ENCODE results near the gene CALD1.

Gene CALD1, protein sequence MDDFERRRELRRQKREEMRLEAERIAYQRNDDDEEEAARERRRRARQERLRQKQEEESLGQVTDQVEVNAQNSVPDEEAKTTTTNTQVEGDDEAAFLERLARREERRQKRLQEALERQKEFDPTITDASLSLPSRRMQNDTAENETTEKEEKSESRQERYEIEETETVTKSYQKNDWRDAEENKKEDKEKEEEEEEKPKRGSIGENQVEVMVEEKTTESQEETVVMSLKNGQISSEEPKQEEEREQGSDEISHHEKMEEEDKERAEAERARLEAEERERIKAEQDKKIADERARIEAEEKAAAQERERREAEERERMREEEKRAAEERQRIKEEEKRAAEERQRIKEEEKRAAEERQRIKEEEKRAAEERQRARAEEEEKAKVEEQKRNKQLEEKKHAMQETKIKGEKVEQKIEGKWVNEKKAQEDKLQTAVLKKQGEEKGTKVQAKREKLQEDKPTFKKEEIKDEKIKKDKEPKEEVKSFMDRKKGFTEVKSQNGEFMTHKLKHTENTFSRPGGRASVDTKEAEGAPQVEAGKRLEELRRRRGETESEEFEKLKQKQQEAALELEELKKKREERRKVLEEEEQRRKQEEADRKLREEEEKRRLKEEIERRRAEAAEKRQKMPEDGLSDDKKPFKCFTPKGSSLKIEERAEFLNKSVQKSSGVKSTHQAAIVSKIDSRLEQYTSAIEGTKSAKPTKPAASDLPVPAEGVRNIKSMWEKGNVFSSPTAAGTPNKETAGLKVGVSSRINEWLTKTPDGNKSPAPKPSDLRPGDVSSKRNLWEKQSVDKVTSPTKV

DNA sequence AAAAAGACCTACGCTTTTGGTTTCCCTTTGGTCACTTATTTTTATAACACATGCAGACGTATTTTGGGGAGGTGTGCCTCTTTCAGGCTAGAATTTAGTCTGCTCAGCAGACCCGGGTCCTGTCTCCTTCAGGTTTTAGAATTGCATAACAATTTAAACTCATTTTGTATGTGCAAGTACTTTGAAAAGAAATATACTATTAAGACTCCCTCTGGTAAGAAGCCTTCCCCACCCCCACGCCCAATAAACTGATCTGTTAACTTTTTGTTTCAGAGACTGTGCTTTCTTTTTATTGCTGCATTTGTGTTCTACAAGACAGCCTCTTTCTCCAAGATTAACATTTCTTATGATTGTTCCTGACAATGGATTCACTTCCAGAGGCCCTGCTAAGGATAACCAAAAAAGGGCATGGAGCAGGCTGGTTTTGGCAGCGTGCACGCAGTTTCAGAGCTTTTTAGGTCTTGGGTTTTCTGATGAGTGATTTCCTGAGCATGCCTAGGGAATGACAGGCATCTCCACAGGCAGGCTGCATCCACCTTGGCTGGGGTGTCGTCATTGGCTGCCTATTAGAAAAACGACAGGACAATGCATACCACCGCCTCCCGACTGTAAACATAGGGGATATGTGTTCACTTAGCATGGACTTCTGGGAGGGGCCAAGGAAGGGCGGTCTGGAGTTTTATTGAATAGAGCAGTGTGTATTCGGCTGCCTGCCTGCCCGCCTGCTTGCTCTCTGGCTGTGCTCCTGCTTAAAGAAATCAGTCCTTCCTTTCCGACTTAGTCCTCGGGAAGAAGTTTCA lies at the start of gene CALD1:
Gene CALD1 (plus strand): TSS at position 694 of the 800 bp plus-strand sequence. CDS start 88,100 bp downstream, outside the sequence.
- DNase-seq (ENCODE audit: low read depth in 2 of 2), result no peak

DNA sequence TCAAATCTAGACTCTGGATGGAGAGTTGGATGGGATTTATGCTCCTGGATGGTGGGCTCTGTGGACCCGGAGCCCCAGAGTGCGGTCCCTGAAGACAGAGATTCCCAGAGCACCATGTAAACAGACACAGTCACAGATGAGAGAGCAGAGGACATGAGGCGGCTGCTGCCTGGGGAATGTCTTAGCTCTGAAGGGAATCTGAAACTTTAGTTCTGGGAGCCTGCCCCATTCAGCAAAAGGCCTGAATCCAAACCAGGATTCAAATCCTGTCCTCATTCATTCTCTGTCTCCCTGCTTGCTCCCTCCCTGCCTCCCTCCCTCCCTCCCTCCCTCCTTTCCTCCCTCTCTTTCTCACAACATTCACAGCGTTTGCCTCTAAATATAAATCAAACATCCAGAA lies 49.5 kb upstream of the CALD1 start:
- DNase-seq (ENCODE audit: low read depth in 2 of 2), result no peak

DNA sequence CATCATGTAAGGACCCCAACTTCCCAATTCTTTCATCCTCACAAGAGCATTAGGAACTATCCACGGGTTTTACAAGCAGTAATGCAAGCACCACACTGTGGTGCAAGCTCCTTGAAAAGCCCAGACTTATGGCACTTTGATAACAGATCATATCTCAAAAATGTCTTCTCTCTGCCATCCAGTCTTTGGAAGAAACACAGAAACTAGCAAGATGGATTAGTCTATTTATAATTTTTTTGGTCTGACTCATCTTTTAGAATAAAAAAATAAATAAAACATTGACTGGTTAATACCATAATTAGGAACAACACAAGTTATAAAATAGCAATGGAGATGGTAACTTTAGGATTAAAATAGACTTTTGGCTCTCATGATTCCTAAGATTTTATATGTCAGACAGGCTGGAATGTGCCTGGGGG lies 49.0 kb upstream of the CALD1 start:
- DNase-seq (ENCODE audit: low read depth in 2 of 2), result no peak

DNA sequence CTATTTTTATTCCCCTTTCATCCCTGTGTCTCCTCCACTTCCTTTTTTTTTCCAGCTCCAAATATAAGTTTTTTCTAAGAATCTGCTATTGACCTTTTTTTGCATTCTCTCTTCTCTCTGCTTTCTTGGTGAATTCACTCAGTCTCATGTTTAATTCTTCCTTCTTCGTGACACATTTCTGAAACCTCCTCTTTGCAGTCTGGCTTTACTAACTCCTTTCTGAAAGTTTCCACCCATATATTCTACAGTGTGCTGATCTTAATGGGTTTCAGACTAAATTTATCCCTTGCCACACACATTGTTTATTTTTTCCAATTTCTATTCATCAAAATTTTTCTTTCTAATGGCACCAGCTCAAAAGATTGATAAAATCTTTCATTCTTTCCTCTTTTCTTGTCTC lies 47.8 kb upstream of the CALD1 start:
- no peak for DNase-seq (ENCODE audit: low read depth in 2 of 2)

DNA sequence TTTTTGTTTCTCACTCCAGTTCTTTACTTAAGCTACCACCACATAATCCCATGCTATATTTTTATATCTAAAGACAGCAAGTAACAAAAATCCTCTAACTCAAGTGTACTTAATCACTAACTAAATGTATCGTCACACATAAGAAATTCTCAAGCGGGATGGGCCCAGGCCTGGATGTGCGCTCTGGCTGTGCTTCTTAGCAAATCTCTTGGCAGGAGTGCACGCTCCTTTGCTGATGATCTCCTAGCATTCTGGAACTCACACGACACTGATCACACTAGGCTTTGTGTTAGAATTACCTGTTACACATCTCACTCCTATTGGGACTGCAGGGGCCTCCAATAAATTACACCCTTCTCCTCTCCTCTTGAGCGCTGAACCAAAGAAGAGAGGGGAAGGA lies 46.7 kb upstream of the CALD1 start:
- no peak for DNase-seq (ENCODE audit: low read depth in 2 of 2)

DNA sequence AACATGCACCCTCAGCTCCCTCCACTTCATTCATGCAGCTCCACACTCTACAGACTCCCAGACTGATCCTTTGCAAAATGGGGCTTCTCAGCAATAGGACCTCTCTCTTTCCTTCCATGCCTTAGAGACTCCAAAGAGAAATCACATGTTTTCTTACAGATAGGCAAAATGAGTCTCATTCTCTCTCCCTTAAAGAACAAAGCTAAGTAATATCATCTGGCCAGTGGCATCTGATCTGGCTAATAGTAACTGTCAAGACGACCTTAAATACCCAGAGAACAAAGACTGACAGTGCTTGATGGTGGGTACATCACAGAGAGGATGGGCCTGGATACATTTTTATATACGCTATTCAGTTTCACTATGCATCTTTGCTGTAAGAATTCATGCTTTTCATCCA lies 43.1 kb upstream of the CALD1 start:
- DNase-seq (ENCODE audit: low read depth in 2 of 2), result no peak

DNA sequence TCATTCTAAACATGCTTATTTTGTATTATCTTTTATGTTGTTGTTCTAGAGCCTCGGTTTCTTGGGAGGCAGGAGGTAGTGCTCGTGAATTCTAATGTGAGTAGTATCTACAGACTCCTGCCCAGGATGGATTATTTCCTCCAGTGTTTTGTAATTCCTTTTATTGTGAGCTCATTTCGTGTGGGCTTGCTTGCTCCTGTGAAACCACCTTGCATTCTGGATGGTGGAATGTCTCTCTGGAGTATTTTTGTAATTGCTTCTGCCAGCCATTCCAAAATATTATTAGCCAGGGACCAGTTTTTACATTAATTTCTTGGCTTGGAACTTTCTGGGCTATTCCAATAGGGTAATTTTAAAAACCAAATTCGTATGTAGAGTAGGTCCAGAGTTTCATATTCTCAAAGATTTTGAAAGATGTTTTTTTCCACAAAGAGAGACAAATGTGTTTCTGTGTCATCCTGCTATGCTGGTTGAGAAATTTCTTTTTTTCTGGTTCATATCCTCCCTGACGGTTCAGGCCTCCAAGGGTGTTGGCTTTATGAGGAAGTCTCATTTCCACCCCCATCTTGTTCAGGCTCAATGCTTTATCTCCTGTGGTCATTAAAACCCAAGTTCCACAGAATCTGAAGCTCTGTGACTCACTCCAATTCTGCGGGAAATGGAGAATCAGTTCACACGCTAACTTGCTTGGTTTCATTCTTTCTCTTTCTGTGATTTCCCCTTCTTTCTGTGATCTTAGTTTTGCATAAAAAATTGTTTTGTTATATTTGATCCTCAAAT lies 41.7 kb upstream of the CALD1 start:
- no peak for DNase-seq (ENCODE audit: low read depth in 2 of 2)

DNA sequence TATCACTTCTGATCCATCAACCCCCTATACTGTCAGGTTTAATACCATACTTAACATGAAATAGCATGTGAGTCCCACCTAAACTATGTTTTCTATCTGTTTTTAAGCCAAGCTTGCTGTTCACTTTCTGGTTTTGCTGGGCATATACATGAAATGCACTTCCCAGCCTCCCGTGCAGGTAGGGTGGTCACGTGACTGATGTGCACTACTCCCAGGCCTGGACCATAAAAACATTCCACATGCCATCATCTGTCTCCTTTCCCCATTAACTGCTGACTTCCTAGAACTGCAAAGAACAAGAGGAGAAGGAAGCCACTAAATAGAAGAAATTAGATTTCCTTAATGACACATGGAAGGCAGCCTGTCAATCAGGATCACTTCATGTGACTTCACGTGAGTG lies 40.1 kb upstream of the CALD1 start:
- no peak for DNase-seq (ENCODE audit: low read depth in 2 of 2)

DNA sequence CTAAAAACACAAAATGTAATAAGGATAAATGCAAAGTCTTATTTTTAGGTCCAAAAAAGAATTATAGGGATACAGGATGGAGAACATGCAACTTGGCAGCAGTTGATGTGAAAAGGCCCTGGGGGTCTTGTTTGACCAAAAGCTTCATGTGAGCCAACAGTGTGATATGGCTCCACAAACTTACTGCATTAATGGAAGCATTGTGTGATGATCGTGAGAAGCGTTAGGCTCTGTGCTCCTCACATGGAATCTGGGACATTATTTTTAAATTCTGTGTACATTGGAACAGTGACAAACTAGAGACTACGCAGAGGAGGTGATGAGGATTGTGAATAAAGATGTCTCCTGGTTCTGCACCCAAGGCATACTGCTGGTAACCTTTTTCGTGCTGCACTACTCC lies 39.1 kb upstream of the CALD1 start:
- DNase-seq (ENCODE audit: low read depth in 2 of 2), result no peak

DNA sequence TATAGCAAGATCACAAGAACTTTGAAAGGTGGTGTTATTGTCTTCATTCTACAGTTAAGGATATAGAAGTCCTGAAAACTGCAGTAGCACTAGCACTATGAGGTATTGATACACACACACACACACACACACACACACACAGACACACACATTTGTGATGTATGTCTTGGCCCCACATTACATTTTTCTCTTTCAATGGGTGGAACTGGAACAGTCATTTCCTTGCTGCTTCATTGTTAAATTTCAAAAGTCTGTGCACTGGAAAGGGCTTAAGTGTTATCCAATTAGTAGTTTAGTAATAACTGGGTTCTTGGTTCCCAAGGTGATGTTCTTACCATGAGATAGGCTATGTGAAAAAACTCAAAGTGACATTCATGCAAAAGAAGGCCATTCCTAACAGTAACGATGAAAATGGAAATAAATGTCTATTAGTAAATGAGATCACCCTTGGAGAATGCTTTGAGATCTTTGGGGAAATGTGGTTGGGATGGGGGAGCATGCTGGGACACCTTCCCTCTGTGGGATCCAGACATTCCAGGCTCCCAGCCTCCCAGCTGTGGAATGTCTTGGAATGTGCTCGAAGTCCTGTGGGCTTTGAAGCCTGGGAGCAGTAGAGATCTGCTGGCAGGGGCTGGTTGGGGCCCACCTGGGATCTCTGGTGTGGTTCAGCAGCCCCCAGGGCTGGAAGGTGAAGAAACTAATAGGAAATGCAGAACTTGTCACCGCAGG lies 37.4 kb upstream of the CALD1 start:
- DNase-seq (ENCODE audit: low read depth in 2 of 2), result no peak

DNA sequence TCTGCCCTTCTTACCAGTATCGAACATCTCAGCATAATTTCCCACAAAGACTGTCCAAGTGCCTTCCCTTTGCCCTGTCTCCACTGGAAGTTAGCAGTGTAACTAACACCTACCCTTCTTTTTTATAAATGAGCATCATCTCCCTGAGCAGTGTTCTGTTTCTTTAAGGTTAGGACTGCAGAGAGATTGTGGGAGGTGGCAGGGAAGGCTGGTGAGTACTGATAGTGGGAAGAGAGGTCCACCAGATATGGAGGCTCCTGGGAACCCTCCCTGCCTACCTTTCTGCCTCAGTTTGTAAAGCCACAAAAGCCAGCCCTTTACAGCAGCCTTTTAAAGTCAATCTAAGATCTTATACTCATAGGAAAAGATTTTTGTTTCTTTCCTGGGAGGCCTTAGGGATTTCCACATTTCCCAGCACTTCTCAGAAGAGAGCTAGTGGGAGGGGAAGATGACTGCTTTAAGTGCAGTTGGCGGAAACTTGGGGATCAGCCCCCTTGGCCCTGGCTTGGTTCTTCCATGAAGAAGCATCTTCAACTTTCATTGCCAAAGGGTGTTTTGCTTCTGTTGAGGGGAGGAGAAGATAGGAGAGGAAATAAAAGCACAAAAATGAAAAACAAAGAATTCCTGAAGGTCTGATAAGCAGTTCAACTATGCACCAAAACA lies 36.6 kb upstream of the CALD1 start:
- no peak for DNase-seq (ENCODE audit: low read depth in 2 of 2)

DNA sequence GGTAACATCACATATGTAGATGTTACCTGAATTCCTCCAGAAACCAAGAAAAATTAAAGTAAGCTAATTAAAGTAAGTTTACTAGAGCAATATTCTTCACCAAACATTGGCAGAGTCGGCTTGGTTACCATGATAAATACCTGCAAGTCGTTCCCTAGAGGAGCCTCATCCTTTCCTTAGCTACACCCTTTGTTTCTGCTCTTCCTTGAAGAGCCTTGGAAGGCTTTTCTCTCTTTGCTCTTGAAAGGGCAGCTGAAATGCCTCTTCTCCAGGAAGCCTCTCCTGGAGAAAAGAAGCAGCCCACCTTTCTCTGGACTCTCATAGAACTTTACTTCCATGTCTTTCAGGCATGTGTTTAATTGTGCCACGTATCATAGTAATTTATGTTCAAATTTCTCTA lies 34.9 kb upstream of the CALD1 start:
- DNase-seq (ENCODE audit: low read depth in 2 of 2), result no peak

DNA sequence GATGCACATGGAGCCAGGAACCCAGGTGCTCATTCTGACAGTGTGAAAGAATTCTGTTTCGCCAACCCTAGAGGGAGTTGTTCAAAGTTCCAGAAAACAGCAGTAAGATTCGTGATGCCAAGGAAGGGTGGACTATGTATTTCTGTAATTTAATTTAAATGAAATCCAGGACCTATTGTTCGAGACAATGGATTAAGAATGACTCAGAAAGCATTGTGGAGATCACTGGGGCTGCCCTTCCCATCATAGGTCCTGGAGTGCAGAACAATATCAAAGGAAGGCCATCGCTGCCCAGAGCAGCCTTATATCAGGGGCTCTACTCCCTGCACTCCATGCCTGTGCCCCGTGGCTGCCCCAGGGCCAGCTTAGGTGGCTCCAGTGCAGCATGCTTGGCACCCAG lies 32.1 kb upstream of the CALD1 start:
- DNase-seq (ENCODE audit: low read depth in 2 of 2), result no peak

DNA sequence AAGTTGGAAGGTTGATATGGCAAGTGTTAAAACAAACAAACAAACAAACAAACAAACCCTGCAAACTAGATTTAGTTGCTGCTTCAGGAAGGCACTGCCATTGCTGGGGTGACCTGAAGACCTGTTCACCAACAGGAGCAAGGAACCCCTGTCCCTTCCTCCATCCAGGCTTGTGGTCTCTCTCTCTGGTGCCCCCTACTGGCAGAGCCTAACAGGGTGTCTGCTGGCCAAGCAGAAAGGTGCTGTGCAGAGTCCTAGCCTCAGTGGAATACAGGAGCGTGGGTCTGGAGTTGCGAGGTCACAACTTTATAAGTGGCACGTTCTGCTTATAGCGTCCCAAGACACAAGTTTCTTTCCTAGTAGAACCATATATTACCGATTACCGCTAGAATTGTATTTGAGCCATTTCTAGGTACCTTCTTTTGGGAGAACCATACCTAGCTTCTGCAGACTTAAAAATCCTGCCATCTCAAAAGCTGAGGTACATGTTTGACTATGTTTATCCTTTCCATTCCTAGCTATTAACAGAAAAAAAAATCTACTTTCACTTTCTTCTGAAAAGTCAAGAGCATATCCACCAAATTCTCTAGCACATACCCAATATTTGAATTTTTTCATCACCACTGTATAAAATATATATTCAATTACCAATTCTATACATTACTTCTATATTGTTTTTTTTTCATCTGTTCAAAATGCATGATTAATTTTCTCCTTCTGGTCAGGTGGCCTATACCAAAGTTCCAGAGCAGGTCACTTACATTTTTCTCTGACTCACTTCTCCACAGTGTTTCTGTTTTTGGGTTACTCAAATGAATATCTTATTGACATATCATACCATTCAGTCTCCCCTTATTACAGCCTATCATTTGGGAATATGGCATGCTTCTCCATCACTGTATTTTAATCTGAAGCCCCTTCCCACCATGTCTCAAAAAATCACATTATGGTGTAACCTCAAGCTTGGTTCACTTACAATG lies 29.1 kb upstream of the CALD1 start:
- peak; percentile 36 to 44 for DNase-seq (ENCODE audit: low read depth in 2 of 2)

DNA sequence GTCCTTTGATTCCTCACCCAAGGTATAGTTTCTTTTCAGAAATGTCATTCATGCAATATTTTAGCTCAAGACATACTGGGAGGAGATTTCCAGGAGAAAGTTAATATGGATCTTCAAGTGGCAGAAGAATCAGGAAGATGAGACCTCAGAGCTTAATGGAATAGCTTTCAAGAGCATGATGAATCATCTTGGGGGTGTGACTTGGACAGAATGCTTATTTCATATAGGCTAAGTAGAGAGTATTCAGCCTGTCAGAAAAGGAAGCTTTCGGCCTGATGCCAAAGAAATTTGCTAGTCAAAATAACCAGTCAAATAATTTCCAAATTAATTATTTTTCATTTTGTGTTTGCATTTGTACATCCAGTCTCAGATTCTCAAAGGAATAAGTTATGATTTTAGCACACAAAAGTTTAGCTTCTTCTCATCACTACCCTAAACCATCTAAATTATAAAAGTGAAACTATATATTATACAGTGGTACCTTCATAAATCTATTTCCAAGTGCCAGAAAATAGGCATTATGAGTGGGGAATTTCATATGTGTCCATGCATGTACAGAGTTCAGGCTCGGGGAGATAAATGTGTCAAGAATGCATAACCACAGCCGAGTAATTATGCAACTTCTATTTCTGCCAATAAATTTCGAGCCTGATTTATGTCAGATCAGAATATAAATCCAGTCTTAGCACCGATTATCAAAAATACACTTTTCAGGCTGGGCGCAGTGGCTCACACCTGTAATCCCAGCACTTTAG lies 27.3 kb upstream of the CALD1 start:
- DNase-seq (ENCODE audit: low read depth in 2 of 2), result no peak

DNA sequence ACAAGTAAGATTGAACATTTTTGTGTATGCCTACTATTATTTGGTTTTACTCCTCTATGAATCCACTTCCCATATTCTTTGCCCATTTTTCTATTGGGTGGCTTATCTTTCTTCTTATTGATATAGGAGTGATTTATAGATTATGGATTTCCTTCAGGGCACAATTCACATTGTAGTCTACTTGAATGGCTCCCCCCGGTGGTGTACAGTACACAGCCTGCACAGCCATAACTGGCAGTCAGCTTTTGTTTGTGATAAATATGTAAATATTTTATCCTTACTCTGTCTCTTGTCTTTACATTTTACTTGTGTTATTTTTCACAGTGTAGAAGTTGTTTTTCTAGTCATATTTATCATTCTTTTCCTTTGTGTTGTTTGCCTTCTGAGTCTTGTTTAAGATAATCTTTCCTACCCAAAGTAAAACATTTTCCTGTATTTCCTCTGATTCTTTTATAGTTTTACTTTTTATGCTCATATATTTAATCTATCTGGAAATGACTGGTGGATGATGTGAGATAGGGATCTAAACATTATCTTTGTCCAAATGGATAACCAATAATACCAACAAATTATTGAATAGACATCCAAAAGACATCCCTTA lies 23.9 kb upstream of the CALD1 start:
- peak in 1 of 2 donors; percentile 9 for DNase-seq (ENCODE audit: low read depth in 2 of 2)

DNA sequence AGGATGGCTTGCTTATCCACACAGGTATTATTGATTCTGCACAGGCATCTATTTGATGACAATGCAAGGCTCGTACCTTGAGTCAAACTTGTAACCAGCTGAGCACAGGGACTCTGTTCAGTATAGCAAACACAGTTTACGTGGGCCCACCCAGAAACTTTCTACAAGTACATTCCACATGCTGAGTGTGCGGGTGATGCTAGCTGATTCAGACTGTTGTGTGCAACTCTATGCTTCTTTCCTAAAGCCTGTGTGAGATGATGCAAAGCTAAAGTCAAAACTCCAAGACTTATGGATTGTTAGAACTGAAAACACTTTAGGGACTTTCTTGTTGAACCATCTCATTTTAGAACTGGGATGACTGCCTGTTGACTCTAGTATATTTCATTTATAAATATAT lies 21.5 kb upstream of the CALD1 start:
- no peak for DNase-seq (ENCODE audit: low read depth in 2 of 2)

DNA sequence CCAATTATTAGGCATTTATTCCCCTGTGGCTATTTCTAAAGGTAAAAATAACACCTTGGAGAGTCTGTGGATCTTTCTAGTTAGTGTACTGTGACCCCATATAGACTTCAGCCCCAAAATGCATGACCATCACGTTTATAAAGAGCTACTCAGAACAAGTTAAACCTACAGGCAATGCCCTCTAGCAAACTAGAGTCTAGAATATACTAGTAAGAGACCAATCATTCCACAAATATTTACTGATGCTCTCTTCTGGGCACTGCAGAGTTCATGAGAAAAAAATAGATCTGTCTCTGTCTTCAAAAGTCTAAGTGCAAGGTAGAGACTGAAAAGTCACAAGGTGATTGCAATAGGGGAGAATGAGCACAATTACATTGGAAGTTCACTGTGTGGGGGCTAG lies 20.5 kb upstream of the CALD1 start:
- DNase-seq (ENCODE audit: low read depth in 2 of 2), result no peak

All from stimulated activated CD4-positive, alpha-beta T cell treated with anti-CD3 and anti-CD28 coated beads, Interleukin-1b, Interleukin-23, amount 100 ng/mL, for 1 hour (primary cell).